GM19324 (cell line): ENCODE results near the gene DCXR.

ENCODE experiments used
- ATAC-seq: cut with Tn5 transposase; IDR thresholded peaks from one replicate; pipeline ENCODE4 v1.9.1; 2021; ENCODE audit warnings: mild to moderate bottlenecking, moderate library complexity; ENCODE audit not compliant: unreplicated experiment, low FRiP score

Gene DCXR

DNA sequence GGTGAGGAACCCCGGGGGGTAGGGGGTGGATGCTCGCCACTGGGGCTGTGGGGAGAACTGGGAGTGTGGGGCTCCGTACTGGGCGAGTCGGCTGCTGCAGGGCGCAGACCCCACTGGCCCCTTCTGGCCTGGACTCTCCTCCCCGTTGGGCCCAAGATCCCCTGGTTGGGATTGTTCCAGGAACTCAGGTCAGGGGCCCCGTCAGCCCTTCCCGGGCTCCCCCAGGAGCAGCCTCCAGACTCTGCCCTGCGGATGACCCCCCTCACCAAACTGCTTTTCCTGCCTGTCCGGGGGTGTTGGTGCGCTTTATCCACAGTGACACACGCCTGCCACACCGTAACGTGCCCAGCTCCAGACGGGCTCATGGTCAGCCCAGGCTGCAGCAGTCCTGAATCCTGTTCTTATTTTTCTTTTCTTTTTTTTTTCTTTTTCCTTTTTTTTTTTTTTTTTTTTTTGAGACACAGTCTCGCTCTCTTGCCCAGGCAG is 35.9 kb downstream of the DCXR start:
- ATAC-seq: no peak

DNA sequence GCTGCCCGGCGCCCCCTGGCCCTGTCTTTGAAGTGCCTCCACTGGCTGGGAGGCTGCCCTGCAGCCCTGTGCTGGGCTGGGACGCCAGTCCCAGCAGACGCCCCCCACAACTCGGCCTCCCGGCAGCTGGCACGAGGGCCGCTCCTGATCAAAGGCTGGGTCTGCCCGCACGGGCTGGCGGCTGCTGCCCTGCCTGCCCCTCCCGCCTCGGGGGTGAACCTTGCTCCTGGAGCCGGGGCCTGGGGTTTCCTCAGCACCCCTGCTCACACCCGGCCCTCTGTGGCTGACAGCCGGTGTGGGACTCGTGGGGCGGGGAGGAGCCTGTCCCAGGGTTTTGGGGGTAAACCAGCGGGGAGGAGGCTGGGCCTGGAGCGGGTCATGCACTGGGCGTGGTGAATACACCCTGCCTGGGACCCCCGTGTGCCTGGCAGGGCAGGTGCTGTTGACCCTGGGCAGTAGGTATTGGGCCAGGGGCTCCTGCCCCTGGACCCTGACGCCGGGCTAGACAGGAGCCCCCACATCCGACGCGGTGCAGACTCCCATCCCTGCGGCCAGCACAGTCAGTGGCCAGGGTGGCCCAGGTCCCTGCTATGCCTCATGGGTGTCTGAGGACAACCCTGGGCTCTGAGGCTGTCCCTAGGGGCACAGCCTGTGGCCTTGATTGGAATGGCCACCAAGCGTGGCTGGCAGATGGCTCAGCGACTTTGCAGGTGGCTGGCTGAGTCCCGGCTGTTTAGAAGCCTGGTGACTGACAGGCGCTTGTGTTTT is 36.5 kb downstream of the DCXR start:
- ATAC-seq: no peak

DNA sequence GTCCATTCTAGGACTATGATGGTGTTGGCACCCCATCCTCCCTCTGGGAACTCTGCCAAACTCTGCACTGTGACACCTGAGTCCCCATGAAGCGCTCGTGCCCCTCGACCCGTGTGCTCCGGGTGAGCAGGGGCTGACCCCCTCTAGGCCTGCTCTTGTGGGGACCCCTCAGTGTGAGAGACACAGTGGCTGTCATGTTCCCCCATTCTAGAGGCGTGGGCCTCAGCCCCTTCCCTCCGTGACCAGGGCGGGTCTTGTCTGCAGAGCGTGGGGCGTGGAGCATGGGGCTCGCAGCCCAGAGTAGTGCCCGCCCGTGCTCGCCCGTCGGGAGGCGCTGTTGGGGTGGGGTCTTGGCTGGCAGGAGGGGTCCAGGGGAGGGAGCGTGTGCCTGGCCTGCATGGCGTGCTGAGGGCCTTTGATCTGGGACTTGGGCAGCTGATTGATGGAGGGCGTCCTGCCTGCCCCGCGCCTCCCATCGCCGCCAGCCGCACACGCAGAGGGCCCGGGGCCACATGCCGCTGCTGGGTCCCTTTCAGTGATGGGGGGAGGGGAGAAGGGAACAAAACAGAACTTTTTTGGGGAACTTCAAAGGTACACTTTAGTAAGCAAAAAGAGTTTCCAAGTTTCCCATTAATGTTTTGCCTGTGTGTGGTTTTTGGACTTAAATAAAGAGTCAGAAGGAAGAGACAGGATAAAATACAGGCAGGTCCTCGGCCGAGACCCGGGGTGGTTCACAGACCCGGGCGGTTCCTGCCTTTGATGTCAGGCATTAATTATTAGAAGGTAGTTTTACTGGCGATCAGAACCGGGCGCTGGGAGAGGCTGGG is 37.3 kb downstream of the DCXR start:
- no peak for ATAC-seq

DNA sequence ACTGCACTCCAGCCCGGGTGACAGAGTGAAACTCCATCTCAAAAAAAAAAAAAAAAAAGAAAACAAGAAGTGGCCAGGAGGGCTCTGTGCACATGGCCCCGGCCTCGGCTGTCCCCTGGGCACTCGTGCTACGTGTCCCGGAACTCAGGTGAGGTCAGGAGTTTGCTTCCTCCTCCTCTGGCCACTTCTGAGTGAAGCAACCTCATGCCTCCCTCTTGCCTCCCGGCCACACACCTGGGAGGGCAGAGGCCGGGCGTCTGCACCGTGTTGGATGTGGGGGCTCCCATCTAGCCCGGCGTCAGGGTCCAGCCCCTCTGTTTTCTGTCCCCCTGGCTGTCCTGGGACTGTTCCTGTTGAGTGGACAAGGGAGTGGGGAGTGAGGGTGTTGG is 37.9 kb downstream of the DCXR start:
- ATAC-seq: no peak

DNA sequence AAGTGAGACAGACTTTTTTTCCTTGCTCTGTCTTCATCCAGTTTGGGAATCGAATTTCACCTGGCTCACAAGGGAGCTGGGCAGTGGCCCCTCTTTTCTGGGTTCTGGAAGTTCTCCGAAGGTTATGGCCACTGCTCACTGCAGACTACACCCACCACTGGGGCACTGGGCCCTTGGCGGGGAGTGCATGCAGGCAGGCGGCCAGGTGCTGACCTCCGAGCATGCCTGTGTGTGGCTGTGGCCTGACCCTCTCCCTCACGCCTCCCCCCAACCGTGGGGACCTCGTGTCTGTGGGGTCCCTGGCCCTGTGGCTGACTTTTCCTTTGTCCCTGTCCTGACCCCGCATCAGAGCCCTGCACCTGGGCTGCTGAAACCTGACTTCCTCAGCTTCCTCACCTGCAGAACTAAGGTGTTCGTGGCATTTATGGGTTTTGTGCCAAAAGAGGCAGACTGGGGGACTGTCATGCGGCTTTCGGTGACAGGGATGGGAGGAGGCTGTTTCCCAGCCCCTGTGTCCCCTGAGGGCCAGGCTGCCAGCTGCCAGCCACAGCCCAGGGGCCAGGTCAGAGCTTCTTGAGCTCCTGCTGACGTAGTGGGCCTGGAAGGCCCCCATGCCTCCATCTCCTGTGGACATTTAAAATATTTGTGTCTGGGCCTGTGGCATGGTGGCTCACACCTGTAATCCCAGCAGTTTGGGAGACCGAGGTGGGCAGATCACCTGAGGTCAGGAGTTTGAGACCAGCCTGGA is 38.6 kb downstream of the DCXR start:
- ATAC-seq: no peak

DNA sequence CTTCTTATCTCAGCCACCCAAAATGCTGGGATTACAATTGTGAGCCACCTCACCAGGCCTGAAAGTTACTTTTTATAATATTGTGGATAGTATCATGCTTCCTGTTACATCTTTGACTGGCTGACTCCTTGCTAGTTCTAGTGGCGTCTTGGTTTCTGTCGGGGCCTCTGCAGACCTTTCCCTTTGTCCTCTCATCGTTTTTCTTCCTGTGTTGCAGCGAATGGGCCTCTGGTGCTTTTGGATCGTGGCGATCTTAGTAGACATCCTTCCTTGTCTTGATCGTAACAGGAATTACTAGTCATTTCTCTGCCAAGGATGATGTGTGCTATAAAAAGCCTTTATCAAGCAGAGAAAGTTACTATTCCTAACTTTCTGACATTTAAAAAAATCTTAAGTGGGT is 39.3 kb downstream of the DCXR start:
- no peak for ATAC-seq

DNA sequence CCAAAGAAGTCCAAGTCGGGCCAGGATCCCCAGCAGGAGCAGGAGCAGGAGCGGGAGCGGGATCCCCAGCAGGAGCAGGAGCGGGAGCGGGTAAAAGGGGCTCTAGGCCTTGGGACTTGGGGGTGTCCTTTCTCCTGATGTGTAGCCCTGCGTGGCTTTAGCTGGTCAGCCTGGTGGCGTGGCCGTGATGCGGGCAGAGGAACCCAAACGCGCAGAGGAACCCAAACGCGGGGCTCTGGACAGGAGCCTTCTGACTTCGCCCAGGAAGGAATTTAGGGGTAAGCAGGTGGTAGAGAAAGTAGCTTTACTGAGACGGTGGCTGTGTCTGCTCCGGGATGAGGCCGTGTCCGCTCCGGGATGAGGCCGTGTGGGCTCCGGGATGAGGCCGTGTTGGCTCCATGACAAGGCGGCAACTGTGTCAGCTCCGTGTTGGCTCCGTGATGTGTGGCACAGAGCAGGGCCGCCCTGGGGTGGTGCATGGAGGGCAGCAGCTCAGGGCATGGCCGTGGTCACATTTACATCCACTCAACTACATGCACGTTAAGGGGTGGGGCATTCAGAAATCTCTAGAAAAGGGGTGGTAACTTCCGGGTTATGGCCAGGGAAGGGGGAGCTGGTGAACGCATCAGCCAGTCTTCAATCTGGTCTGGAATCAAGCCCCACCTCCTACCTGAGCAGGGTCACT is 40.6 kb downstream of the DCXR start:
- no peak for ATAC-seq

DNA sequence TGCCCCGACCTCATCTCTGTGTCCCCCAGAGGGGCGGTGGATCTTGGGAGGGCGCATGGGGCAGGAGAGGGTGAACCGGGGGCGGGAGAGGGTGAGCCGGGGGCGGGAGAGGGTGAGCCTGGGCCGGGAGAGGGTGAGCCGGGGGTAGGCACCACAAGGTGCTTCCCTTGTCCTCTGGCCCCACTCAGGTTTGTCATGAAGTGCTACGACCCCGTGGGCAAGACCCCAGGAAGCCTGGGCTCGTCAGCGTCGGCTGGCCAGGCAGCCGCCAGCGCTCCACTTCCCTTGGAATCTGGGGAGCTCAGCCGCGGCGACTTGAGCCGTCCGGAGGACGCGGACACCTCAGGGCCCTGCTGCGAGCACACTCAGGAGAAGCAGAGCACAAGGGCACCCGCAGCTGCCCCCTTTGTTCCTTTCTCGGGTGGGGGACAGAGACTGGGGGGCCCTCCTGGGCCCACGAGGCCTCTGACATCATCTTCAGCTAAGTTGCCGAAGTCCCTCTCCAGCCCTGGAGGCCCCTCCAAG is 41.2 kb downstream of the DCXR start:
- no peak for ATAC-seq

DNA sequence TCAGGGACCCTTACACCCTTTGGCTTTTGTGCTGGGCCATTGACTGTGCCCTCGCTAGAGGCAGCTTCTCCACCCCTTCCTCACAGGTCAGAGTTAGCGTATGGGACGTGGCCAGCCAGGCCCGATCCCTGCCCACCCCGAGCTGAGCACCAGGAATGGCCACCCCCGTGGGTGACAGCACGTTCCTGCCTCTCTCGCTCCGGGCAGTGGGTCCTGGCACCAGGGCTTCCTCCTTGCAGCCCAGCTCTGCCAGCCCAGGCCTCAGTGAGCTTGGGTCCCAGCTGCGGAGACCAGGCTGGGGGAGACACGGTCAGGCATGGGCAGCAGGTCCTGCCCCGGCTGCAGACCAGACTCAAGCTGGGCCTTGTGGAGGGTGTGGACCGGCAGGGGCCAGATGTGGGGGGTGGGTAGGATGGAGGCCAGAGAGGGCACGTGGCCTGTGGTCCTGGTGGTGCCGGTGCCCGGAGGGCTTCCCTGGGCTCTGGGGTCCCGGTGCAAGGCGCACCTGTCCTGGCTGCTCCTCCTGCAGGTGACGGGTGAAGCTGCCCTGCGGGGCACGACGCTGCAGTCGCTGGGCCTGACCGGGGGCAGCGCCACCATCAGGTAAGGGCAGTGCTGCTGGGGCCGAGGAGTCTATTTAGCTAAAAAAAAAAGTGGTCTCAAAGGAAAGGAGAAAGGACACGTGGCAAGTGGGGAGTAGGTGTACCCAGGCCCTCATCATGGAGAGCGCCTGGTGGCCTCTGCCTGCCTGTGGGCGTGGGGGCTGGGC is 41.9 kb downstream of the DCXR start:
- ATAC-seq: no peak

DNA sequence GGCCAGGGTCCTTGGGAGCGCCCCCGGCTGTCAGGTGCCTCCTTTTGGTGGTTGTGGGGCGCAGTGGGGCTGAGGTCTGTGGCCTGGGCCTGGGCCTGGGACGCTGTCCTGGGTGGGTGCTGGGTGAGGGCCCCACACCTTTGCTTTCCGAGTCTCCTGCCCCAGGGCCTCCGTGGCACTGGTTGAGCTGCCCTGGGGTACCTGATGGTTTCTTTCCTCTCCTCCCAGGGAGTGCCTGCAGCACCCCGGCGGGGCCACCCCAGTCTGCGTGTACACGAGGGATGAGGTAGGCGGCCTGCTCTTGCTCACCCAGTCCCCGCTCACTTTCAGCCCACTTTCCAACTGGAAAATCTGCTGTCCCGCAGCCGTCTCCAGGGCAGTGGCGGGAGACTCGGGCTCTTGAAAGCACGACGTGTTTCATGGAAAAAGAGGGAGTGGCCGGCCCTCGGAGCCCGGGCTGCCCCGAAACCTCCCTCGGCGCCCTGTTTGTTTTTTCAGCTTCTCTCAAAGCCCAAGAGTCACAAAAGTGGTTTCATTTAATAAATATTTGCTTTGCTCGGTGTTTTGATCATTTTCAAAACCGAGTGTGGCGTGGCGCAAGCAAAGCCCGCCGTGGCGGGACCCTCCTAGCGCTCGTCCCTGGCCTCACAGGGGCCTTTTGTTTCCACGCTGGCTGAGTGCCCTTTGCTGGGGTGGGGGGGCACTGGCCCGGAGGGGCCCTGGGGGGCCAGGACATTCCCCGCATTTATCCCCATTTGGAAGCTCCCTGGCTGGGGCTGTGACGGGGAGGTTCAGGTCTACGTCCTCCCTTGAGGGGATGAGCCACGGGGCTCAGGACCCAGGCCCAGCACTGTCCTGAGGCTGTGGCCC is 42.7 kb downstream of the DCXR start:
- no peak for ATAC-seq

DNA sequence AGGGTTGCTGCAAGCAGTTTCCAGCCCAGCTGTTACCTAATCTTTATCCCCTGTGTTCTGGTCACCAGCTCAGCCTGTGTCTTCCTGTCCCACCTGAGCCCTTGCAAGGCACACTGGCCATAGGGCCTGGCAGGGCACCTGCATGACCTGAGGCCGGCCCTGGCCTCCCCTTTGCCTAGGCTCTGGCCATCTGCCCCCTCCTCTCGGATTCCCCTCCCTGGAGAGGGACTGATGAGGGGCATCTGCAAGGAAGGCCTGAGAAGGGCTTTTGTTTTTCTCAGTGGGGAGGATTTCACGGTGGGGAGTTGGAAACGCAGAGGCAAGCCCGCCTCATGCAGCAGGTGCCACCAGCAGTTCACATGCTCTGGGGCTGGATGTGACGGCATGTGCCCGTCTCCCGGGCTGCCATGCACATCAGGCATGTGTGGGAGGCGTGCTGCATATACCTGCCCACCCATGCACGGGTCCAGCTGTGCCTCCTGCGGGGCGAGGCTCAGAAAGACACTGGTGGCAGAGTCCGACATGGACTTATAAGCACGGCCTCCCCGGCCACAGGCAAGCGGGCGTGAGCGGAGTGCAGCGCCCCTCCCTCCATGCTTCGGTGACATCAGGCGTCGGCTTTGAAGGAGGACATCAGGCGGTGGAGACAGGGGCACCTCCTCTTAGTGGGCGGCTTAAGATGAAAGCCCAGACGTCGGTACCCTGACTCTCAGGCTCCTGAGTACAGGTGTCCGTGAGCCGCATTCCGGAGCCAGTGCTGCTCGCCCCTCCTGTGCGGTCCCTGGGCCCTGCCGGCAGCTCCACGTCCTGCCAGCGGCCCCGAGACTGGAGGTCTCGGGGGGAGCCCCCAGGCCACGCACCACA is 43.5 kb downstream of the DCXR start:
- no peak for ATAC-seq

DNA sequence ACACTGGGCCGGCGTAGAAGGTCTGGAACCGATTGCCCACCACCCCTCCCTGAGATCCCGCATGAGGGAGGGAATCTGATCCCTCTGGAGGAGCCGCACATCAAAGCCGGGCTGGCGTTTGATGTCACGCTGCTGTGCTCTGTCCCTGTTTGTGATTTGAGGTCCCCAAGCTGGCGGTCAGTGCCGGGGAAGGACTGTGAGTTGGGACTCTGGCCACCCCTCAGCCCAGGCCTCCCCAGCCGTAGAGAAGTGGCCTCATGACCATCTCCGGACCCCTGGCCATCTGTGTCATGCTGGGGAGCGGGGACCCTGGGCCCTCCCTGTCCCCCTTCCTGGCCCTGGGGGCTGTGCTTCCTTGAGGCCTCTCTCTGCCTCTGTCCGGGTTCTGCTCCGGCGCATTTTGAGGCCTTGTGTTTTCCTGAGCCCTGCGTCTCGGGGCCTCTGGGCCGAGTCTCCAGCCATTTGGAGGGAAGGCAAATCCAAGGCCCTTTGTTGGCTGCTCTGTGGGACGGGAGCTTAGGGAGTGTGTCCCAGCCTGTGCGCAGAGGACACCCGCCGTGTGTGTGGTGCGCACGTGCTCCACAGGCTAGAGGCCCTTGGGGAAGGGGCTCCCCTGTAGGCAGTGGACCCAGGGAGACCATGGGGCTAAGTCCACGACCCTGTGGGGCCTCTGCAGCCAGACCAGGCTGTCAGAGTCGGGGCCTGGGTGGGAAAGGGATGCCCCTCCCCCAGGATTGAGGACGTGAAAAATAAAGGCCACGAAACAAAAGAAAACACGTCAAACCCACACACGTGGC is 45.0 kb downstream of the DCXR start:
- no peak for ATAC-seq

DNA sequence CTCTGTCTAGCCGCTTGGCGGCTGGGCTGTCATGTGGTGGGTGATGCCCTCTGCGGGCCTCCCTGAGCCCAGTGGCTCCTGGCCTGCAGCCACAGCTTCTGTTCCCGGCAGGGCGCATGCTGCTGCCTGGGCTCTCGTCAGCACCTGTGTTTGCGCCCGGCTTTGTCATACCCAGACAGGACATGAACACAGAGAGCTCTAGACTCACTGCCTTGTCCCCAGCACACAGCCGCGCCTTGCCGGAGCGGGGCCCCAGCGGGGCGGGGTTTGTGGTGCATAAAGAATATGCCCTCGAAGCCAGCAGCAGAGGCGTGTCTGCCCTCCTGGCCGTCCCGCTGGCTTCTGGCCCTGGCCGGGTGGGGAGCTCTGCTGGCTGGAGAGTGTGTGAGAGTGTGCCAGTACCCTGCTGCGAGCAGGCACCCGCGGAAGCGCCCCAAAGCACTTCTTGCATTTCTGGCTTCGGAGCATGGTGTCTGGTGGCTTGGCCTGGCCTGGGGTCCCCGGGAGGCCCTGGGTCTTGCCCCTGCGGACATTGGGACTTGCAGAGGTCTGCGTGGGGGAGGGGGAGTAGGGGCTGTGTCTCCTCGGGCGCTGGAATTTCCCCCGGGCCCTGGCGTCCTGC is 45.7 kb downstream of the DCXR start:
- no peak for ATAC-seq

DNA sequence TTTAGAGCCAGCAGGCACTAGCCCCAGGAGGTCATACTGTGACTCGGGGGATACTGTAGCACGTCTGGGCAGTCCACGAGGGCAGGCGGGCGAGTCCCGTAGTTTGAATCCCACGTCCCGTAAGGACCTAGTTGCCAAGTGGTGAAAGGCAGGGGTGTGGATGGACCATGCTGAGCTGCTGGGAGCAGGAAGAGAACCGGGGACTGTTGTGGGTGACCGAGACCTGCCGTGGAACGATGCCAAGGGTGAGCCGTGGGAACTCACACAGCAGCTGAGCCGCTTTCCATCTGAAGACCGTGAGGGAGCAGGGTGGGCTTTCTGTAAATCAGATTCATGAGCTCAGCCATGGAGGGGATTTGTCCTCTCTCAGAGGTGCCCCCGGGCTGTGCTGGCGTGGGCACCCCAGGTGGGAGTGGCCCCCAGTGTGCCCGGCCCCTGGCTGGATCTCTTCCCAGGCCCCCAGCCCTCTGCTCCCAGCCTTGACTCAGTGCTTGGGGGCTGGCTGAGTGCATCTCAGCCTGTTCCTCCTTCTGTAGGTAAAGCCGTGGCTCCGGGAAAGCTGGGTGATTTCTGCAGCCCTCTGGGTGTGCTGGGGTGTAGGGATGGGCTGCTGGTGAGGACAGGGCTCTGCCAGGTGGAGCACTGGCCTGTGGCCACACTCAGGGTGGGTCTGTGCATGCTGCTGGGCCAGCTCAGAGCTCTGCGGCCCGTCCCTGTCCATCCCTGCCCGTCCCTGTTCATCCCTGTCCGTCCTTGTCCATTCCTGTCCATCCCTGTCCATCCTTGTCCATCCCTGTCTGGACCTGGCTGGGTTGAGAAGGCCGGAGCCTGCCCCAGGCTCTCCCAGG is 46.4 kb downstream of the DCXR start:
- ATAC-seq: no peak

DNA sequence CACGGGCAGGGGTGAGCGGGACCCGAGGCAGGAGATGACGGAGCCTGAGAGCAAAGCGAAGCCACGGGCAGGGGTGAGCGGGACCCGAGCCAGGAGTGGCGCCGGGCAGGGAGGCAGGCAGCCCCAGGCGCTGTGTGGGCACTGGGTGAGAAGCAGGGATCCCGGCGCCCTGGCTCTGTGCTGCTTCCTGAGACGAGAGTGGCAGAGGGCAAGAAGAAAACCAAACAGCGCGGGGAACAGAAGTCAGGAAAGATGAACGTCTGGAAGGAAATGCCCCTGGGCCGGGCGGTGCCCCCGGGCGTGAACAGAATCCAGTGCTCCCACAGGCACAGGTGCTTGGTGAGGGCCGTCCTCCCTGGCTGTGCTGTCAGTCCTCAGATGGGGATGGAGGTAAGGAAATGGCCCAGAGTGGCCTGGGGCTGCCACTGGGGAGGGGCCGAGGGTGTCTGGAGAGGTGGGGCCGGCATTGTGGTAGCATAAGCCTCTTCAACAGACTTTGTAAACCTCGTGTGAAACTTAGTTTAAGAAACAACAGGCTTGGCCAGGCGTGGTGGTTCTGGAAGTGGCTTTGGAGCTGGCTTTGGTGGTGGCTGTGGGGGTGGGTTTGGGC is 50.2 kb downstream of the DCXR start:
- no peak for ATAC-seq
